ENCODE results near the gene THRAP3. TPM values are rescaled to one million over a fixed set of nuclear protein-coding genes. Genes with fewer than 3 reads are reported as not detected.

Gene THRAP3
- total and polyA plus RNA-seq, 7 experiments from 2014 or later = 62.1 to 138 (median 112) TPM

- H3K9me3 ChIP-seq (ENCODE audit: control insufficient read depth in 2 of 3, low read length in 3 of 3) = no peaks in the 10 kb centered on the region
- ATAC-seq (no peak), DNase-seq (no peak)
- ChIA-PET POLR2A (no interaction called here), CTCF (no interaction called here)
- H3K27ac Mint-ChIP-seq = no peak overlapping the region
- H3K4me1 ChIP-seq (ENCODE audit: control insufficient read depth in 2 of 2, insufficient read depth in 2 of 2, low read length in 2 of 2) = no peaks in the 10 kb centered on the region
- H3K27me3 ChIP-seq (ENCODE audit: control insufficient read depth in 2 of 2, insufficient read depth in 2 of 2, low read length in 2 of 2) = no peaks in the 10 kb centered on the region
- H3K36me3 ChIP-seq (ENCODE audit: control insufficient read depth in 2 of 3, insufficient read depth in 3 of 3, low read length in 3 of 3) = no peaks in the 10 kb centered on the region
- H3K27me3 Mint-ChIP-seq = no peaks in the 10 kb centered on the region
- peaks cover 0 to 11% (median 0%) of the 10 kb centered on the region in 7 donors for H3K4me1 Mint-ChIP-seq
- H3K4me3 Mint-ChIP-seq = no peak overlapping the region
- no peaks in the 10 kb centered on the region for H3K36me3 Mint-ChIP-seq
- no peak overlapping the region for H3K27ac ChIP-seq (ENCODE audit: low read depth, low read length)
- H3K9me3 Mint-ChIP-seq = no peaks in the 10 kb centered on the region
- no peak overlapping the region for H3K4me3 ChIP-seq (ENCODE audit: low read length)
- intact Hi-C loops (cut with micrococcal nuclease) = no loop called here
Measured at GRCh38 chr1:36207339-36207738, 16.9 kb upstream of the THRAP3 start.

- no peaks in the 10 kb centered on the region for H3K27me3 ChIP-seq (ENCODE audit: control insufficient read depth in 2 of 2, insufficient read depth in 2 of 2, low read length in 2 of 2)
- ChIA-PET POLR2A (interaction anchor here (0.6 to 2.0 kb wide), 2 partner anchors 15 to 16 kb away, joined by 3 to 4 read pairs; partner anchors contain the start of gene THRAP3), CTCF (no interaction called here)
- intact Hi-C loops (cut with micrococcal nuclease) = no loop called here
- Mint-ChIP-seq H3K36me3 (peaks cover 0 to 2% (median 0%) of the 10 kb centered on the region in 5 donors), H3K27me3 (no peaks in the 10 kb centered on the region), H3K4me3 (no peak overlapping the region), H3K4me1 (peaks cover 0 to 19% (median 0%) of the 10 kb centered on the region in 7 donors), H3K9me3 (no peaks in the 10 kb centered on the region), H3K27ac (no peak overlapping the region)
- H3K36me3 ChIP-seq (ENCODE audit: control insufficient read depth in 2 of 3, insufficient read depth in 3 of 3, low read length in 3 of 3) = no peaks in the 10 kb centered on the region
- H3K4me1 ChIP-seq (ENCODE audit: control insufficient read depth in 2 of 2, insufficient read depth in 2 of 2, low read length in 2 of 2) = no peaks in the 10 kb centered on the region
- H3K4me3 ChIP-seq (ENCODE audit: low read length) = no peak overlapping the region
- no peaks in the 10 kb centered on the region for H3K9me3 ChIP-seq (ENCODE audit: control insufficient read depth in 2 of 3, low read length in 3 of 3)
- no peak for DNase-seq
- ATAC-seq = no peak
- H3K27ac ChIP-seq (ENCODE audit: low read depth, low read length) = no peak overlapping the region
Measured at GRCh38 chr1:36208978-36209703, 15.1 kb upstream of the THRAP3 start.

GRCh38 chr1:36211307-36211706 lies 12.9 kb upstream of the THRAP3 start:
- POLR2A ChIA-PET = interaction anchor here (1.4 kb wide), 1 partner anchor 12 kb away, joined by 8 read pairs; the partner anchor contains the start of gene THRAP3
- no peaks in the 10 kb centered on the region for H3K9me3 ChIP-seq (ENCODE audit: control insufficient read depth in 2 of 3, low read length in 3 of 3)
- H3K27ac ChIP-seq (ENCODE audit: low read depth, low read length) = no peak overlapping the region
- ATAC-seq = no peak
- no peaks in the 10 kb centered on the region for H3K27me3 ChIP-seq (ENCODE audit: control insufficient read depth in 2 of 2, insufficient read depth in 2 of 2, low read length in 2 of 2)
- no peaks in the 10 kb centered on the region for H3K27me3 Mint-ChIP-seq
- no peaks in the 10 kb centered on the region for H3K4me1 ChIP-seq (ENCODE audit: control insufficient read depth in 2 of 2, insufficient read depth in 2 of 2, low read length in 2 of 2)
- DNase-seq = no peak
- intact Hi-C loops (cut with micrococcal nuclease) = no loop called here
- no peaks in the 10 kb centered on the region for H3K9me3 Mint-ChIP-seq
- H3K4me1 Mint-ChIP-seq = peaks cover 0 to 18% (median 0%) of the 10 kb centered on the region in 7 donors
- no peaks in the 10 kb centered on the region for H3K36me3 ChIP-seq (ENCODE audit: control insufficient read depth in 2 of 3, insufficient read depth in 3 of 3, low read length in 3 of 3)
- H3K36me3 Mint-ChIP-seq = peaks cover 0 to 2% (median 0%) of the 10 kb centered on the region in 5 donors
- no peak overlapping the region for H3K27ac Mint-ChIP-seq
- H3K4me3 Mint-ChIP-seq = no peak overlapping the region
- CTCF ChIA-PET = interaction anchor here (0.6 kb wide), 2 partner anchors 201 to 1472 kb away, joined by 3 read pairs; no protein-coding TSS in a partner anchor
- no peak overlapping the region for H3K4me3 ChIP-seq (ENCODE audit: low read length)

- H3K27ac ChIP-seq (ENCODE audit: low read depth, low read length) = no peak overlapping the region
- H3K27me3 ChIP-seq (ENCODE audit: control insufficient read depth in 2 of 2, insufficient read depth in 2 of 2, low read length in 2 of 2) = no peaks in the 10 kb centered on the region
- peaks cover 0 to 14% (median 0%) of the 10 kb centered on the region in 7 donors for H3K4me1 Mint-ChIP-seq
- H3K36me3 Mint-ChIP-seq = peaks cover 0 to 2% (median 0%) of the 10 kb centered on the region in 5 donors
- ATAC-seq (no peak), DNase-seq (no peak)
- POLR2A ChIA-PET = interaction anchor here (1.4 kb wide), 1 partner anchor 12 kb away, joined by 8 read pairs; the partner anchor contains the start of gene THRAP3
- H3K9me3 Mint-ChIP-seq = no peaks in the 10 kb centered on the region
- H3K27me3 Mint-ChIP-seq = no peaks in the 10 kb centered on the region
- CTCF ChIA-PET = interaction anchor here (0.7 kb wide), 1 partner anchor 68 kb away, joined by 3 read pairs; no protein-coding TSS in a partner anchor
- no peak overlapping the region for H3K4me3 ChIP-seq (ENCODE audit: low read length)
- intact Hi-C loops (cut with micrococcal nuclease) = no loop called here
- H3K4me1 ChIP-seq (ENCODE audit: control insufficient read depth in 2 of 2, insufficient read depth in 2 of 2, low read length in 2 of 2) = no peaks in the 10 kb centered on the region
- H3K27ac Mint-ChIP-seq = no peak overlapping the region
- no peak overlapping the region for H3K4me3 Mint-ChIP-seq
- H3K36me3 ChIP-seq (ENCODE audit: control insufficient read depth in 2 of 3, insufficient read depth in 3 of 3, low read length in 3 of 3) = no peaks in the 10 kb centered on the region
- H3K9me3 ChIP-seq (ENCODE audit: control insufficient read depth in 2 of 3, low read length in 3 of 3) = no peaks in the 10 kb centered on the region
Measured at GRCh38 chr1:36211841-36212240, 12.4 kb upstream of the THRAP3 start.

GRCh38 chr1:36212782-36213181 lies 11.5 kb upstream of the THRAP3 start:
- Histone ChIP-seq H3K36me3 (ENCODE audit: control insufficient read depth in 2 of 3, insufficient read depth in 3 of 3, low read length in 3 of 3) (no peaks in the 10 kb centered on the region), H3K27me3 (ENCODE audit: control insufficient read depth in 2 of 2, insufficient read depth in 2 of 2, low read length in 2 of 2) (no peaks in the 10 kb centered on the region), H3K4me3 (ENCODE audit: low read length) (no peak overlapping the region), H3K4me1 (ENCODE audit: control insufficient read depth in 2 of 2, insufficient read depth in 2 of 2, low read length in 2 of 2) (no peaks in the 10 kb centered on the region), H3K27ac (ENCODE audit: low read depth, low read length) (no peak overlapping the region), H3K9me3 (ENCODE audit: control insufficient read depth in 2 of 3, low read length in 3 of 3) (no peaks in the 10 kb centered on the region)
- Mint-ChIP-seq H3K27me3 (no peaks in the 10 kb centered on the region), H3K4me3 (no peak overlapping the region), H3K4me1 (peaks cover 0 to 14% (median 0%) of the 10 kb centered on the region in 7 donors), H3K9me3 (no peaks in the 10 kb centered on the region), H3K36me3 (peaks cover 0 to 2% (median 0%) of the 10 kb centered on the region in 5 donors), H3K27ac (no peak overlapping the region)
- DNase-seq = no peak
- ATAC-seq = no peak
- CTCF ChIA-PET = interaction anchor here (0.6 kb wide), 1 partner anchor 18 kb away, joined by 3 read pairs; no protein-coding TSS in a partner anchor
- intact Hi-C loops (cut with micrococcal nuclease) = no loop called here
- POLR2A ChIA-PET = no interaction called here

GRCh38 chr1:36217670-36218069 lies 6.6 kb upstream of the THRAP3 start:
- POLR2A ChIA-PET = no interaction called here
- CTCF ChIA-PET = no interaction called here
- intact Hi-C loops (cut with micrococcal nuclease) = no loop called here
- Histone ChIP-seq H3K9me3 (ENCODE audit: control insufficient read depth in 2 of 3, low read length in 3 of 3) (no peaks in the 10 kb centered on the region), H3K4me3 (ENCODE audit: low read length) (no peak overlapping the region), H3K27me3 (ENCODE audit: control insufficient read depth in 2 of 2, insufficient read depth in 2 of 2, low read length in 2 of 2) (no peaks in the 10 kb centered on the region), H3K36me3 (ENCODE audit: control insufficient read depth in 2 of 3, insufficient read depth in 3 of 3, low read length in 3 of 3) (no peaks in the 10 kb centered on the region), H3K27ac (ENCODE audit: low read depth, low read length) (no peak overlapping the region), H3K4me1 (ENCODE audit: control insufficient read depth in 2 of 2, insufficient read depth in 2 of 2, low read length in 2 of 2) (peaks cover 2 to 4% of the 10 kb centered on the region in 2 donors)
- Mint-ChIP-seq H3K27ac (peak overlapping the region in 1 of 9 donors; percentile 41), H3K4me1 (peaks cover 0 to 6% (median 0%) of the 10 kb centered on the region in 7 donors), H3K4me3 (no peak overlapping the region), H3K27me3 (no peaks in the 10 kb centered on the region), H3K36me3 (peaks cover 0 to 2% (median 0%) of the 10 kb centered on the region in 5 donors), H3K9me3 (no peaks in the 10 kb centered on the region)
- no peak for ATAC-seq
- no peak for DNase-seq

Measured in naive thymus-derived CD4-positive, alpha-beta T cell (primary cell).